Measurements from ENCODE around the gene AZIN2.
A peak's percentile ranks its signal among the peaks of the same experiment; 100 is the strongest.

DNA sequence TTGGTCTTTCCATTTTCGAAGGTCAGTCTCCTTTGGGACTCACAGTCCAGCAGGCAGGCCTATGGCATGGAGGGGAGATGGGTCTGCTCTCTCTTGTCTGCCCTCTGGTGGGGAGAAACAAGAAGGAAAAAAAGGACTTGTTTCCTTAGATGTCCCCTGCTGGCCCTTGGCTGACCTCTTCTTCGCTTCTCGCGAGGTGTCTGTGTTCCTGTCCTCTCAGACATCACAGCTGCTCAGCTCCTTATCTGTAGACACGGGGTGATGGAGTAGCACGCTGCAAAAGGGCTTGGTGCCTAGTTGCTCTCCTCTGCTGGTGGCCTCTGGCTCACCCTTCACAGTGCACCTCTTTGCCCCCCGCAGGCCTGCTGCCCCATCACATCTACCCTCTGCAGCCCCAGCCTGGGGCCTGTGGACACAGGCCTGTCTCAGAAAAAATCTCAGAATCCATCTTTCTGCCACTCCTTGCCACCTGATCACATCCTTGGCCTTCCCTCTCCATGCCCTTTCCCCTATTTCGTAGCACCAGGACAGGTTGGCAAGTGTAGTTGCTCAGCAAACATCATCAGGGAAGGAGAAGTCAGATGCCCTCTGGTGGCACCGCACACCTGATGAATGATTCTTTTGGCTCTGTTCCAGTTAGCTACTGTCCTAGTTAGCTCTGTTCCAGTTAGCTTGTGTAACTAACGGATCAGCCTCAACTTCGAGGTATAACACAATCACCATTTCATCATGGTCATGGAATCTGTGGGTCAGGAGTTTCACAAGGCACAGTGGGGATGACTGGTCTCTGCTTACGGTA, 25.5 kb upstream of the AZIN2 start:
- TF ChIP-seq, protein P1, sequence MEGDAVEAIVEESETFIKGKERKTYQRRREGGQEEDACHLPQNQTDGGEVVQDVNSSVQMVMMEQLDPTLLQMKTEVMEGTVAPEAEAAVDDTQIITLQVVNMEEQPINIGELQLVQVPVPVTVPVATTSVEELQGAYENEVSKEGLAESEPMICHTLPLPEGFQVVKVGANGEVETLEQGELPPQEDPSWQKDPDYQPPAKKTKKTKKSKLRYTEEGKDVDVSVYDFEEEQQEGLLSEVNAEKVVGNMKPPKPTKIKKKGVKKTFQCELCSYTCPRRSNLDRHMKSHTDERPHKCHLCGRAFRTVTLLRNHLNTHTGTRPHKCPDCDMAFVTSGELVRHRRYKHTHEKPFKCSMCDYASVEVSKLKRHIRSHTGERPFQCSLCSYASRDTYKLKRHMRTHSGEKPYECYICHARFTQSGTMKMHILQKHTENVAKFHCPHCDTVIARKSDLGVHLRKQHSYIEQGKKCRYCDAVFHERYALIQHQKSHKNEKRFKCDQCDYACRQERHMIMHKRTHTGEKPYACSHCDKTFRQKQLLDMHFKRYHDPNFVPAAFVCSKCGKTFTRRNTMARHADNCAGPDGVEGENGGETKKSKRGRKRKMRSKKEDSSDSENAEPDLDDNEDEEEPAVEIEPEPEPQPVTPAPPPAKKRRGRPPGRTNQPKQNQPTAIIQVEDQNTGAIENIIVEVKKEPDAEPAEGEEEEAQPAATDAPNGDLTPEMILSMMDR (IDR thresholded peaks at IDR 0.05), result peak; percentile 44 to 60 (median 44)
- no peak for TF ChIP-seq POLR2A (IDR thresholded peaks at IDR 0.05)

Data from ovary (tissue), 3 donors.